ENCODE data around the gene CDC6.

CDC6 gene

DNA sequence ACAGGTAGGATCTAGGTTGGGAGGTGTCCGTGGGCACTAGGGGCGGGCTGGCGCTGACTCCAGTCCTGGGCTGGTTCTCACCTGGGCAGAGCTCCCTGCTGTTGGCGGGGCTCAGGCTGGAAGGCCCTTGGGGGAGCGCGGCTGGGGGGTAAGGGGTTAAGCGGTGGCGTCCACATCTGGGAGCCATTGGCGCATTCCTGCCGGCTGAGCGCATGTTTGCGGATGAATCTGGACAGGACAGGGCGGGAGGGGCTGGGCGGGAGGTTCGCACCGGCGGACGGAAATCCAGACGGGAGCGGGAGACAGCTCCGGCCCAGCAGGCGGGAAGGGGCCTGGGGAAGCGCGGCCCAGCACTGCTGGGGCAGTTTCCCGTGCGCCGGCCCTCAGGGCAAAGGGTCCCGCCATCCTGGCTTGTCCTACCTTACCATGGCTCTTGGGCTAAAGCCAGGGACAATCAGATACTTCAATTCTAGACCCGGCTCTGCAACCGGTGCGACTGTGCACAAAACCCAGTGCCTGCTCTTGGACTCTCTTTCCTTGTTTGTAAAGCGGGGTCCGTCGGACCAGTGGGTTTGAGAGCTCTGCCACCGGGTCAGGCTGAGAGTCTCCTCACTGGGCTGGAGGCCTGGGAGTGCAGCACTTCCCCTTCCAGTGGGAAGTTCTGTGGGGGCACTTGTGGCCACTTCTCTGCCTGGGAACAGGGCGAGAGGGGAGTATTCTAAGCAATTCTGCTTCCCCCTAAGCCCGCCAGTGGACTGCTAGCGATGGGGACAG lies 29.1 kb downstream of the CDC6 start (continued):
- TF ChIP-seq ZSCAN4 (tag by site-specific recombination; IDR thresholded peaks at IDR 0.05) (no peak), ZNF391 (tag by site-specific recombination; IDR thresholded peaks at IDR 0.05; ENCODE audit: borderline replicate concordance, low read depth) (peak; percentile 38; the same call in 1 of the 2 replicates), ZNF433 (tag by site-specific recombination; IDR thresholded peaks at IDR 0.05; ENCODE audit: low read depth) (no peak), KLF7 (tag by site-specific recombination; IDR thresholded peaks at IDR 0.05; ENCODE audit: borderline replicate concordance) (peak; percentile 31; the same call in 1 of the 2 replicates), ZNF184 (tag by site-specific recombination; IDR thresholded peaks at IDR 0.05) (no peak), ZNF366 (tag by site-specific recombination; conservative IDR thresholded peaks at IDR 0.05) (0 out of 2 replicates have a peak, but pooled peaks have one; percentile 36), REST (tag by site-specific recombination; IDR thresholded peaks at IDR 0.05) (0 out of 2 replicates have a peak, but pooled peaks have one; percentile 10), WT1 (tag by site-specific recombination; IDR thresholded peaks at IDR 0.05) (peak; percentile 52; the same call in 1 of the 2 replicates), HOXD13 (CRISPR knock-in tag; IDR thresholded peaks at IDR 0.05; ENCODE audit: borderline replicate concordance) (no peak), ZSCAN23 (tag by site-specific recombination; IDR thresholded peaks at IDR 0.05) (peak; percentile 13; the same call in 1 of the 2 replicates), ZFHX2 (tag by site-specific recombination; conservative IDR thresholded peaks at IDR 0.05) (no peak)

DNA sequence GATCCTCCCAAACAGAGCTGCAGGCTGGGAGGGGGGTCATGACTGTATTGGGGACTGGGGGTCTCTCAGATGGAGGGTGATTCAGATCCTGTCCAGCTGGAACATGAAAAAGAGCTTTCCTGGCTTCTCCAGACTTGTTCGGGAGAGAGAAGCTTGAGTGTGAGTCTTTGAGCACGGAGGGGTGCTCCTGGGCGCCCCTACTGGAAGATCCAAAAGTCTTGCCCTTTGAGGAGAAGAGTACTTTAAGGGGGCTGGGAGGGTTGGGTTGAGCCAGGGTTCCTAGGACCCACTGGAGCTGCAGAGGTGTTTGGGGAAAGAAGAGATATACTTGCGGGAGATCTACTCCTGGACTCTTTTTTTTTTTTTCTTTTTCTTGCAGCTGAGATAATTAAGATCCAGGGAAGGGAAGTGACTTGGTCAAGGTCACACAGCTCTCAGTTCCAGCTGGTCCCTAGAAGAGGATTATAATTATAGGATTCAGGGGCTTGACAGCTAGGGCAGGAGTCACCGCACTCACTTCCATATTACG lies 29.7 kb downstream of the CDC6 start:
- H3K4me3 ChIP-seq (ENCODE audit: low read depth, low read length): peak overlapping the region; percentile 34
- H3K4me1 ChIP-seq (ENCODE audit: control insufficient read depth, insufficient read depth, low read length): peaks cover 39% of the 10 kb centered on the region
- H3K9me3 ChIP-seq (ENCODE audit: control insufficient read depth, insufficient read depth, low read depth, low read length): no peaks in the 10 kb centered on the region
- no peaks in the 10 kb centered on the region for H3K36me3 ChIP-seq (ENCODE audit: control insufficient read depth in 2 of 2, insufficient read depth in 1 of 2, low read length in 2 of 2)
- H3K27ac ChIP-seq (ENCODE audit: extremely low read depth, low read depth, low read length): peak overlapping the region; percentile 20; the same call in 1 of the 2 replicates
- ChIA-PET CTCF (interaction anchor here (0.5 to 6.0 kb wide), 22 partner anchors 9 to 1763 kb away, joined by 3 to 85 read pairs (median 4); partner anchors contain the start of gene CDC6), POLR2A (interaction anchor here (0.6 to 4.0 kb wide), 18 partner anchors 10 to 1127 kb away, joined by 3 to 43 read pairs (median 6); partner anchors contain the start of gene CDC6)
- TF ChIP-seq BCL11A (tag by site-specific recombination; IDR thresholded peaks at IDR 0.05; ENCODE audit: low read depth) (no peak), IKZF3 (tag by site-specific recombination; IDR thresholded peaks at IDR 0.05) (no peak), SP7 (tag by site-specific recombination; IDR thresholded peaks at IDR 0.05) (peak; percentile 78), ZNF341 (tag by site-specific recombination; IDR thresholded peaks at IDR 0.05; ENCODE audit: low read depth) (0 out of 2 replicates have a peak, but pooled peaks have one; percentile 33), ZNF394 (tag by site-specific recombination; IDR thresholded peaks at IDR 0.05; ENCODE audit: borderline replicate concordance) (peak; percentile 13; the same call in 1 of the 2 replicates), ZNF121 (tag by site-specific recombination; IDR thresholded peaks at IDR 0.05) (no peak), ZBTB48 (tag by site-specific recombination; IDR thresholded peaks at IDR 0.05) (peak; percentile 25; the same call in 1 of the 2 replicates), ZNF37A (tag by site-specific recombination; IDR thresholded peaks at IDR 0.05) (no peak), ZNF560 (tag by site-specific recombination; IDR thresholded peaks at IDR 0.05; ENCODE audit: borderline replicate concordance) (no peak), ZNF580 (tag by site-specific recombination; IDR thresholded peaks at IDR 0.05) (peak; percentile 68), ZFP69B (tag by site-specific recombination; IDR thresholded peaks at IDR 0.05) (peak; percentile 79; the same call in 1 of the 2 replicates)
- TF ChIP-seq, protein P1, sequence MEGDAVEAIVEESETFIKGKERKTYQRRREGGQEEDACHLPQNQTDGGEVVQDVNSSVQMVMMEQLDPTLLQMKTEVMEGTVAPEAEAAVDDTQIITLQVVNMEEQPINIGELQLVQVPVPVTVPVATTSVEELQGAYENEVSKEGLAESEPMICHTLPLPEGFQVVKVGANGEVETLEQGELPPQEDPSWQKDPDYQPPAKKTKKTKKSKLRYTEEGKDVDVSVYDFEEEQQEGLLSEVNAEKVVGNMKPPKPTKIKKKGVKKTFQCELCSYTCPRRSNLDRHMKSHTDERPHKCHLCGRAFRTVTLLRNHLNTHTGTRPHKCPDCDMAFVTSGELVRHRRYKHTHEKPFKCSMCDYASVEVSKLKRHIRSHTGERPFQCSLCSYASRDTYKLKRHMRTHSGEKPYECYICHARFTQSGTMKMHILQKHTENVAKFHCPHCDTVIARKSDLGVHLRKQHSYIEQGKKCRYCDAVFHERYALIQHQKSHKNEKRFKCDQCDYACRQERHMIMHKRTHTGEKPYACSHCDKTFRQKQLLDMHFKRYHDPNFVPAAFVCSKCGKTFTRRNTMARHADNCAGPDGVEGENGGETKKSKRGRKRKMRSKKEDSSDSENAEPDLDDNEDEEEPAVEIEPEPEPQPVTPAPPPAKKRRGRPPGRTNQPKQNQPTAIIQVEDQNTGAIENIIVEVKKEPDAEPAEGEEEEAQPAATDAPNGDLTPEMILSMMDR (tag by site-specific recombination; IDR thresholded peaks at IDR 0.05): peak; percentile 49; the same call in 1 of the 2 replicates
- TF ChIP-seq, protein P2, sequence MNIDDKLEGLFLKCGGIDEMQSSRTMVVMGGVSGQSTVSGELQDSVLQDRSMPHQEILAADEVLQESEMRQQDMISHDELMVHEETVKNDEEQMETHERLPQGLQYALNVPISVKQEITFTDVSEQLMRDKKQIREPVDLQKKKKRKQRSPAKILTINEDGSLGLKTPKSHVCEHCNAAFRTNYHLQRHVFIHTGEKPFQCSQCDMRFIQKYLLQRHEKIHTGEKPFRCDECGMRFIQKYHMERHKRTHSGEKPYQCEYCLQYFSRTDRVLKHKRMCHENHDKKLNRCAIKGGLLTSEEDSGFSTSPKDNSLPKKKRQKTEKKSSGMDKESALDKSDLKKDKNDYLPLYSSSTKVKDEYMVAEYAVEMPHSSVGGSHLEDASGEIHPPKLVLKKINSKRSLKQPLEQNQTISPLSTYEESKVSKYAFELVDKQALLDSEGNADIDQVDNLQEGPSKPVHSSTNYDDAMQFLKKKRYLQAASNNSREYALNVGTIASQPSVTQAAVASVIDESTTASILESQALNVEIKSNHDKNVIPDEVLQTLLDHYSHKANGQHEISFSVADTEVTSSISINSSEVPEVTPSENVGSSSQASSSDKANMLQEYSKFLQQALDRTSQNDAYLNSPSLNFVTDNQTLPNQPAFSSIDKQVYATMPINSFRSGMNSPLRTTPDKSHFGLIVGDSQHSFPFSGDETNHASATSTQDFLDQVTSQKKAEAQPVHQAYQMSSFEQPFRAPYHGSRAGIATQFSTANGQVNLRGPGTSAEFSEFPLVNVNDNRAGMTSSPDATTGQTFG (tag by site-specific recombination; IDR thresholded peaks at IDR 0.05; ENCODE audit: borderline replicate concordance): no peak

Data from HEK293 (cell line).